ENCODE measurements around the gene FAXC.

DNA sequence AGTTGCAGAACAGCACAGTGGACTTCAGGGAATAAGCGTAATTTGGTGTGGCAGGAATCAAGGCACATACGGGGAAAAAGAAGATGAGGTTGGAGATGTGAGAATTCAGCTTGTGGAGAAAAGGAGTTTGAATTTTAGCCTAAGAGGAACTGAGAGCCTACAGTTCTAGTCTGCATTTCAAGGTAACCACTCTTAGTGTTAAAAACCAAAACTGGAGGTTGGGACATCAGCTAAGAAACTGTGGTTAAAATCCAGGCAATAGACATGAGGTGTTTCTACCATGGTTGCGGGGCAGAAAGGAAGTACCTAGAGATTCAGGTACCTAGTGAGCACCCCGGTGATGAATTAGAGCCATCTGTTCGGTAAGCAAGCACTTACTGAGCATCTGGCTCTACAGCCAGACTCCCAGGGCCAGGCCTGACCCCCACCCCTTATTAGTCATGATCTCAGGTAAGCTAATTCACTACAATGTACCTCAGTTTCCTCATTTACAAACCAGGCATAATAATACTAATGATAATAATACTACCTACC is 44.4 kb downstream of the FAXC start:
- TF ChIP-seq POLR2A (IDR thresholded peaks at IDR 0.05): no peak
- TF ChIP-seq, protein P1, sequence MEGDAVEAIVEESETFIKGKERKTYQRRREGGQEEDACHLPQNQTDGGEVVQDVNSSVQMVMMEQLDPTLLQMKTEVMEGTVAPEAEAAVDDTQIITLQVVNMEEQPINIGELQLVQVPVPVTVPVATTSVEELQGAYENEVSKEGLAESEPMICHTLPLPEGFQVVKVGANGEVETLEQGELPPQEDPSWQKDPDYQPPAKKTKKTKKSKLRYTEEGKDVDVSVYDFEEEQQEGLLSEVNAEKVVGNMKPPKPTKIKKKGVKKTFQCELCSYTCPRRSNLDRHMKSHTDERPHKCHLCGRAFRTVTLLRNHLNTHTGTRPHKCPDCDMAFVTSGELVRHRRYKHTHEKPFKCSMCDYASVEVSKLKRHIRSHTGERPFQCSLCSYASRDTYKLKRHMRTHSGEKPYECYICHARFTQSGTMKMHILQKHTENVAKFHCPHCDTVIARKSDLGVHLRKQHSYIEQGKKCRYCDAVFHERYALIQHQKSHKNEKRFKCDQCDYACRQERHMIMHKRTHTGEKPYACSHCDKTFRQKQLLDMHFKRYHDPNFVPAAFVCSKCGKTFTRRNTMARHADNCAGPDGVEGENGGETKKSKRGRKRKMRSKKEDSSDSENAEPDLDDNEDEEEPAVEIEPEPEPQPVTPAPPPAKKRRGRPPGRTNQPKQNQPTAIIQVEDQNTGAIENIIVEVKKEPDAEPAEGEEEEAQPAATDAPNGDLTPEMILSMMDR (IDR thresholded peaks at IDR 0.05 in 8 of 11, conservative IDR thresholded peaks at IDR 0.05 in 3 of 11): no peak
- TF ChIP-seq POLR2AphosphoS5 (IDR thresholded peaks at IDR 0.05): no peak
